Spleen (tissue), 11 donors: ENCODE data around the gene LY86. TPM values are rescaled to one million over a fixed set of nuclear protein-coding genes. Genes with fewer than 3 reads are reported as not detected.

ENCODE experiments used
- DNase-seq: peaks from one replicate; pipeline ENCODE4 v3.0.0-alpha.2; 2020
- H3K27ac ChIP-seq, 8 donors: fragments of 200-600 bp; sonication (generic) in 7 of 8; 1 replicate in 4 of 8; 2 replicates in 4 of 8; pipeline versions ENCODE4 v1.5.0 to v1.8.0; 2016 to 2021; ENCODE audit warnings: inconsistent platforms in 4 of 8, mild to moderate bottlenecking in 4 of 8, moderate library complexity in 1 of 8
- H3K27me3 ChIP-seq, 7 donors: fragments of 200-600 bp; sonication (generic) in 6 of 7; replicated peaks in 1 of 7; 1 replicate in 4 of 7; 2 replicates in 3 of 7; pipeline versions ENCODE4 v1.5.0 to v1.8.0; 2016 to 2021; ENCODE audit warnings: inconsistent platforms in 3 of 7, mild to moderate bottlenecking in 1 of 7
- H3K36me3 ChIP-seq, 6 donors: fragments of 200-600 bp; sonication (generic) in 5 of 6; 1 replicate in 4 of 6; 2 replicates in 2 of 6; pipeline versions ENCODE4 v1.5.0 to v1.8.0; 2016 to 2021; ENCODE audit warnings: inconsistent platforms in 2 of 6
- H3K4me1 ChIP-seq, 6 donors: fragments of 200-600 bp; sonication (generic) in 5 of 6; 1 replicate in 3 of 6; 2 replicates in 3 of 6; pipeline versions ENCODE4 v1.5.0 to v1.8.0; 2016 to 2021; ENCODE audit warnings: inconsistent platforms in 3 of 6
- H3K4me3 ChIP-seq, 8 donors: fragments of 200-600 bp; sonication (generic) in 7 of 8; 1 replicate in 4 of 8; 2 replicates in 4 of 8; pipeline versions ENCODE4 v1.5.0 to v1.8.0; 2016 to 2021; ENCODE audit warnings: inconsistent platforms in 4 of 8, mild to moderate bottlenecking in 4 of 8, moderate library complexity in 2 of 8
- H3K9me3 ChIP-seq, 8 donors: fragments of 200-600 bp; sonication (generic) in 7 of 8; 1 replicate in 4 of 8; 2 replicates in 4 of 8; pipeline versions ENCODE4 v1.5.0 to v1.8.0; 2016 to 2021; ENCODE audit warnings: inconsistent platforms in 4 of 8
- CTCF ChIP-seq, 11 experiments: fragments of 200-600 bp in 7 of 11; fragments of 450-650 bp in 4 of 11; sonication (generic) in 4 of 11; IDR thresholded peaks in 8 of 11; conservative IDR thresholded peaks in 3 of 11; 1 replicate in 7 of 11; 2 replicates in 4 of 11; pipeline versions ENCODE4 v1.4.0 to v1.8.0; 2016 to 2021; ENCODE audit warnings: antibody characterized with exemption in 11 of 11, inconsistent platforms in 4 of 11, mild to moderate bottlenecking in 1 of 11
- POLR2A ChIP-seq, 3 donors: fragments of 450-650 bp; IDR thresholded peaks; one replicate each; pipeline ENCODE4 v1.5.1; 2017; ENCODE audit warnings: antibody characterized with exemption in 3 of 3, mild to moderate bottlenecking in 1 of 3
- POLR2AphosphoS5 ChIP-seq, 3 donors: sonication (generic); formaldehyde crosslinking; IDR thresholded peaks; one replicate each; pipeline ENCODE4 v1.5.1; 2017; ENCODE audit warnings: antibody characterized with exemption in 3 of 3
- WGBS, 5 donors: extraction: QIAGEN DNeasy Blood & Tissue Kit in 3 of 5; methylation state at CpG; one replicate each; pipeline versions ENCODE4 v1.1.5 to v1.1.7; 2013 to 2018; 5-methylcytosine and 5-hydroxymethylcytosine counted together
- intact Hi-C: fragments of 100-400 bp; cut with DNase I; formaldehyde crosslinking; loops from one replicate; pipeline ENCODE4 v1.15.0; 2023; ENCODE audit warnings: low total_unique reads
- polyA plus RNA-seq, 3 donors: library from polyadenylated mRNA; stranded (reverse); fragments of 200-250 nt; gene quantifications; one replicate each; pipeline ENCODE4 v1.2.1, GENCODE V29; 2013
- total RNA-seq, 7 donors: library from RNA; depleted of rRNA in 3 of 7; stranded (reverse); fragments of >200 nt in 3 of 7; fragmentation: NEBNext Ultra II Directional in 4 of 7; extraction: Animal tissue kit (Norgen Biotek cat#: 25700) in 4 of 7; gene quantifications; one replicate each; pipeline versions ENCODE4 v1.1.0 to v1.2.1, GENCODE V29; 2016 to 2021
- donor health status: healthy with polysubstance abuse.
- donor health status: DM: no; HTN: no; CAD: no; lungs with moderate emphysema.
- donor health status: DM: no; HTN: no; CAD: no.
- donor health status: Bipolar disorder and iron deficiency.
- donor health status: healthy.
- donor health status: DM: no; HTN: no; CAD: no.
- donor health status: DM: yes; HTN: yes; CAD: no.

Gene LY86
- total and polyA plus RNA-seq, 10 donors: 31.7 to 145 (median 70.2) TPM

DNA sequence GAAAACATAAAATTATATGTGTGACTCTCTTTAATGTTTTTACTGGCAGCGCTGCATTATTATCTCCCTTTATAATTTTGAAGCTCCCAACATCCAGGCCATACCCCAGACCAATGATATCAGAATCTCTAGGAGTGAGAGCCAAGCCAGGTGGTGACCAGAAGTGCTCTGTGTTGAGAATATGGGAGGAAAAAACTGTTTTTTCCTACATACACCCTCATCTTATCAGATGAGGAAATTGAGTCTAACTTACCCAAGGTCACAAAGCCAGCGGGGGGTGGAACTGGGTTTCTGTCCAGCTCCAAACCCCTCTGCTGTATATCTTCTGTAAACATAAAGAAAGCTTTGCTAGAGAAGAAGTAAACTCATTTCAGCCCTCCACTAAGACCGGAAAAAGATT is 42.5 kb downstream of the LY86 start:
- WGBS, 5 donors: 74 to 80% (median 80%) methylated on average over 3 of the region's 3 CpGs
- no peaks in the 10 kb centered on the region for H3K27me3 ChIP-seq
- H3K4me3 ChIP-seq: no peak overlapping the region
- H3K27ac ChIP-seq: peak overlapping the region in 1 of 8 donors; percentile 34
- intact Hi-C loops: no loop called here
- no peaks in the 10 kb centered on the region for H3K9me3 ChIP-seq
- TF ChIP-seq POLR2A (IDR thresholded peaks at IDR 0.05) (no peak), POLR2AphosphoS5 (IDR thresholded peaks at IDR 0.05) (no peak), CTCF (IDR thresholded peaks at IDR 0.05 in 8 of 11, conservative IDR thresholded peaks at IDR 0.05 in 3 of 11) (no peak)
- no peak for DNase-seq
- H3K36me3 ChIP-seq: peaks cover 0 to 70% (median 0%) of the 10 kb centered on the region in 6 donors
- peaks cover 0 to 38% (median 6%) of the 10 kb centered on the region in 6 donors for H3K4me1 ChIP-seq

GRCh38 chr6:6631534-6632276 is 43.2 kb downstream of the LY86 start:
- peaks cover 0 to 64% (median 0%) of the 10 kb centered on the region in 6 donors for H3K36me3 ChIP-seq
- TF ChIP-seq CTCF (IDR thresholded peaks at IDR 0.05 in 8 of 11, conservative IDR thresholded peaks at IDR 0.05 in 3 of 11) (no peak), POLR2A (IDR thresholded peaks at IDR 0.05) (no peak), POLR2AphosphoS5 (IDR thresholded peaks at IDR 0.05) (no peak)
- no peaks in the 10 kb centered on the region for H3K27me3 ChIP-seq
- no peaks in the 10 kb centered on the region for H3K9me3 ChIP-seq
- no peak overlapping the region for H3K4me3 ChIP-seq
- H3K27ac ChIP-seq: peak overlapping the region in 2 of 8 donors; percentile 12 to 34
- 41 to 79% (median 48%) methylated on average over 2 of the region's 2 CpGs for WGBS, 5 donors
- peaks cover 0 to 44% (median 11%) of the 10 kb centered on the region in 6 donors for H3K4me1 ChIP-seq
- no peak for DNase-seq
- intact Hi-C loops: no loop called here

DNA sequence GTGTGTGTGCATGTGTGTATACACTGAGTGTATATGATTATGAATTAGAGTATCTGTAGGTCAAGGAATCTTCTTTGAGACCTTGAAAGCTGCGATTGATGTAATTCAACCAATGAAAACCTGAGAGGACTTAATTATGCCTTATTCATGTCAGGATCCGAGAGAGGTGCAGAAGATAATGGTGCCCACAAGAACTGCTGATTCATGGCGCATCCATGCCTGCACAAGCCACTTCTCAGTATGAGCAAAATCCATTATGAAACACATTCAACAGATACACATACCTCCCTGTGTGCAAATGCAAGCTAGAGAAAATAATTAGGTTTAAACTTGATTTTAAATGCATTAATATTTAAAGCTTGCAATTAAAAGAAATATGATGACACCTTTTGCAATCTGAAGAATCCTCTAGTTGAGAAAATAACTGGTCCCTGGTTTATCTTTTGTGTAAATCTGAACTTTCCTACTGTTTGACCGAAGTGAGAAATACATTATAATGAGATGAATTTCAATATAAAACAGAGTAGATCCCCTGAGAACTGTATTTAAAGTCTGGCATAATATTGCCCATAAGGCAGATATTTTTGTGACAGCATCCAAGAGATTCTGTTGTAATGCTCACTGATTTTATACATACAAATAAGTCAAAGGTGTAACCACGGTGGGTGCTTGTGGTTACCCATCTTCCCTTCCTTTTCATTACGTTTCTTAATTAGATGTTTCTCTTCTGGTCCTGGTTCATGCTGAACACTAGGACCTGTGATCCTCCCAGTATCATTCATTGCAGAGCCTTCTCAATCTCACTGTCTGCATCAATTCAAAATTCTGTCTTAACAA is 45.6 kb downstream of the LY86 start:
- TF ChIP-seq POLR2AphosphoS5 (IDR thresholded peaks at IDR 0.05): no peak
- no peak for TF ChIP-seq POLR2A (IDR thresholded peaks at IDR 0.05)
- TF ChIP-seq CTCF (IDR thresholded peaks at IDR 0.05 in 8 of 11, conservative IDR thresholded peaks at IDR 0.05 in 3 of 11): no peak
- intact Hi-C loops: no loop called here
- no peak for DNase-seq
- Histone ChIP-seq H3K9me3 (no peaks in the 10 kb centered on the region), H3K4me1 (peaks cover 0 to 52% (median 13%) of the 10 kb centered on the region in 6 donors), H3K27ac (no peak overlapping the region), H3K27me3 (no peaks in the 10 kb centered on the region), H3K4me3 (no peak overlapping the region), H3K36me3 (peaks cover 0 to 47% (median 0%) of the 10 kb centered on the region in 6 donors)
- WGBS, 5 donors: 70 to 79% (median 73%) methylated on average over 6 of the region's 6 CpGs

DNA sequence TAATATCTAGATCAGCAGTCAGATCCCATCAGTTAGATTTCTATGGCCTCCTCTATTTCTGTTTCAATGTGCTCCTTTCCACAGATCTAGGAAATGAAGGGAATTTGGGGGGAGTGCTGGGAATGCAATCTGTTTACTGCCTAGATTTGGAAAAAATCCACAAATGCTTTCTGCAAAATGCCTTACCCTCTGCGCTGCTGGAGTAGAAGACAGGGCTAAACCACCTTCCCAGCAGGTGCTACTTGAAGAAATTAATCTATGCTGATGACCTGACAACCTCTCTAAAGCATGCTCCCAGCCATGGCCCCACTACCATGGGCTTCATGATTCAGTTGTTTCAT is 46.2 kb downstream of the LY86 start:
- intact Hi-C loops: no loop called here
- H3K27ac ChIP-seq: no peak overlapping the region
- WGBS, 5 donors: 80 to 100% (median 83%) methylated on average over 1 of the region's 1 CpG
- no peaks in the 10 kb centered on the region for H3K9me3 ChIP-seq
- no peak overlapping the region for H3K4me3 ChIP-seq
- TF ChIP-seq POLR2A (IDR thresholded peaks at IDR 0.05) (no peak), CTCF (IDR thresholded peaks at IDR 0.05 in 8 of 11, conservative IDR thresholded peaks at IDR 0.05 in 3 of 11) (no peak), POLR2AphosphoS5 (IDR thresholded peaks at IDR 0.05) (no peak)
- peaks cover 0 to 48% (median 0%) of the 10 kb centered on the region in 6 donors for H3K36me3 ChIP-seq
- peaks cover 0 to 52% (median 13%) of the 10 kb centered on the region in 6 donors for H3K4me1 ChIP-seq
- DNase-seq: no peak
- no peaks in the 10 kb centered on the region for H3K27me3 ChIP-seq
